Lower lobe of right lung (tissue), 2 donors: ENCODE results near the gene MSN. TPM values are rescaled to one million over a fixed set of nuclear protein-coding genes. Genes with fewer than 3 reads are reported as not detected.
"Not testable (repeated sequence)": the region's sequence is repeated elsewhere in the genome, so short reads cannot be mapped to it uniquely, and the experiment has no call there.

ENCODE experiments used
- ATAC-seq, 2 donors: fragments of 200-7000 bp; cut with Tn5 transposase; one replicate each; pipeline ENCODE4 v1.9.1; 2020 to 2022; ENCODE audit warnings: mild to moderate bottlenecking in 2 of 2, moderate library complexity in 2 of 2
- DNase-seq: peaks from one replicate; pipeline ENCODE4 v3.0.0-alpha.2; 2020
- H3K27ac ChIP-seq: fragments of 200-600 bp; one replicate; pipeline ENCODE4 v1.8.0; 2022
- H3K27me3 ChIP-seq: fragments of 200-600 bp; one replicate; pipeline ENCODE4 v1.8.0; 2022; ENCODE audit warnings: low read depth
- H3K36me3 ChIP-seq: fragments of 200-600 bp; one replicate; pipeline ENCODE4 v1.8.0; 2022; ENCODE audit warnings: mild to moderate bottlenecking
- H3K4me1 ChIP-seq: fragments of 200-600 bp; one replicate; pipeline ENCODE4 v1.8.0; 2022
- H3K4me3 ChIP-seq: fragments of 200-600 bp; one replicate; pipeline ENCODE4 v1.8.0; 2022; ENCODE audit warnings: mild to moderate bottlenecking
- H3K9me3 ChIP-seq: fragments of 200-600 bp; one replicate; pipeline ENCODE4 v1.8.0; 2022
- CTCF ChIP-seq: fragments of 200-600 bp; IDR thresholded peaks from one replicate; pipeline ENCODE4 v1.8.0; 2022; ENCODE audit warnings: antibody characterized with exemption, mild to moderate bottlenecking
- intact Hi-C: fragments of 100-400 bp; cut with DNase I; formaldehyde crosslinking; loops from one replicate; pipeline ENCODE4 v1.11.0; 2022
- total RNA-seq: library from RNA; stranded (reverse); fragmentation: NEBNext Ultra II Directional; extraction: Animal tissue kit (Norgen Biotek cat#: 25700); gene quantifications from one replicate; pipeline ENCODE4 v1.2.1, GENCODE V29; 2021
- donor health status: DM: no; HTN: yes; CAD: no; lungs with severe emphysema.

MSN gene
- total RNA-seq, 1 donor from 2014 or later: 419 TPM

- Histone ChIP-seq H3K27ac (no peak overlapping the region), H3K36me3 (no peaks in the 10 kb centered on the region), H3K4me3 (no peak overlapping the region), H3K27me3 (no peaks in the 10 kb centered on the region), H3K4me1 (no peaks in the 10 kb centered on the region), H3K9me3 (no peaks in the 10 kb centered on the region)
- no peak for ATAC-seq
- intact Hi-C loops: no loop called here
- no peak for DNase-seq
- TF ChIP-seq CTCF: no peak
Measured at GRCh38 chrX:65755786-65756185, 88.3 kb downstream of the MSN start.

GRCh38 chrX:65757943-65758342, 90.5 kb downstream of the MSN start:
- Histone ChIP-seq H3K9me3 (no peaks in the 10 kb centered on the region), H3K4me1 (no peaks in the 10 kb centered on the region), H3K27ac (no peak overlapping the region), H3K36me3 (no peaks in the 10 kb centered on the region), H3K27me3 (no peaks in the 10 kb centered on the region), H3K4me3 (no peak overlapping the region)
- intact Hi-C loops: no loop called here
- DNase-seq (no peak), ATAC-seq (no peak)
- no peak for TF ChIP-seq CTCF

GRCh38 chrX:65758505-65758904, 91.1 kb downstream of the MSN start:
- DNase-seq (no peak), ATAC-seq (no peak)
- no peaks in the 10 kb centered on the region for H3K36me3 ChIP-seq
- H3K9me3 ChIP-seq: no peaks in the 10 kb centered on the region
- TF ChIP-seq CTCF: no peak
- H3K27me3 ChIP-seq: no peaks in the 10 kb centered on the region
- H3K4me1 ChIP-seq: no peaks in the 10 kb centered on the region
- no peak overlapping the region for H3K4me3 ChIP-seq
- intact Hi-C loops: no loop called here
- no peak overlapping the region for H3K27ac ChIP-seq

- H3K27me3 ChIP-seq, H3K9me3 ChIP-seq, H3K27ac ChIP-seq, DNase-seq, H3K4me3 ChIP-seq, ATAC-seq, H3K4me1 ChIP-seq, intact Hi-C loops, H3K36me3 ChIP-seq: not testable (repeated sequence)
Measured at GRCh38 chrX:65759525-65759924, 92.1 kb downstream of the MSN start.

- TF ChIP-seq CTCF: no peak
- DNase-seq (no peak), ATAC-seq (no peak)
- intact Hi-C loops: no loop called here
- Histone ChIP-seq H3K9me3 (no peaks in the 10 kb centered on the region), H3K27me3 (no peaks in the 10 kb centered on the region), H3K27ac (no peak overlapping the region), H3K4me1 (no peaks in the 10 kb centered on the region), H3K36me3 (no peaks in the 10 kb centered on the region), H3K4me3 (no peak overlapping the region)
Measured at GRCh38 chrX:65769564-65770292, 102.3 kb downstream of the MSN start.

- intact Hi-C loops: no loop called here
- Histone ChIP-seq H3K9me3 (no peaks in the 10 kb centered on the region), H3K27ac (no peak overlapping the region), H3K36me3 (no peaks in the 10 kb centered on the region), H3K4me1 (no peaks in the 10 kb centered on the region), H3K27me3 (no peaks in the 10 kb centered on the region), H3K4me3 (no peak overlapping the region)
- ATAC-seq (no peak), DNase-seq (no peak)
- TF ChIP-seq CTCF: no peak
Measured at GRCh38 chrX:65772842-65773241, 105.4 kb downstream of the MSN start.
